Sigmoid colon (tissue), 7 donors: Measurements from ENCODE around the gene PADI6. TPM values are rescaled to one million over a fixed set of nuclear protein-coding genes. Genes with fewer than 3 reads are reported as not detected.

Experiments used
- DNase-seq: peaks from one replicate; pipeline ENCODE4 v3.0.0-alpha.2; 2019
- H3K27ac ChIP-seq, 4 donors: fragments of 200-600 bp; sonication (generic); one replicate each; pipeline ENCODE4 v1.5.1; 2016 to 2019; ENCODE audit warnings: mild to moderate bottlenecking in 1 of 4
- H3K27me3 ChIP-seq, 3 donors: fragments of 200-600 bp; sonication (generic); one replicate each; pipeline ENCODE4 v1.5.1; 2019; ENCODE audit warnings: mild to moderate bottlenecking in 1 of 3
- H3K36me3 ChIP-seq, 4 donors: fragments of 200-600 bp; sonication (generic); one replicate each; pipeline ENCODE4 v1.5.1; 2016 to 2019
- H3K4me1 ChIP-seq, 4 donors: fragments of 200-600 bp; sonication (generic); one replicate each; pipeline ENCODE4 v1.5.1; 2017 to 2019
- H3K4me3 ChIP-seq, 4 donors: fragments of 200-600 bp; sonication (generic); one replicate each; pipeline ENCODE4 v1.5.1; 2017 to 2019; ENCODE audit warnings: mild to moderate bottlenecking in 2 of 4, moderate library complexity in 1 of 4
- H3K9me3 ChIP-seq, 4 donors: fragments of 200-600 bp in 3 of 4; sonication (generic) in 3 of 4; one replicate each; pipeline versions ENCODE4 v1.5.1 to v1.6.1; 2013 to 2019
- EP300 ChIP-seq, 4 donors: sonication (generic); formaldehyde crosslinking; IDR thresholded peaks; one replicate each; pipeline ENCODE4 v1.6.1; 2017; ENCODE audit warnings: antibody characterized with exemption in 4 of 4
- POLR2A ChIP-seq, 2 donors: fragments of 450-650 bp; IDR thresholded peaks; one replicate each; pipeline ENCODE4 v1.6.1; 2016; ENCODE audit warnings: antibody characterized with exemption in 2 of 2, mild to moderate bottlenecking in 2 of 2, moderate library complexity in 2 of 2
- POLR2AphosphoS5 ChIP-seq, 4 donors: sonication (generic); formaldehyde crosslinking; IDR thresholded peaks; one replicate each; pipeline ENCODE4 v1.6.1; 2017; ENCODE audit warnings: antibody characterized with exemption in 4 of 4
- WGBS, 2 donors: extraction: QIAGEN DNeasy Blood & Tissue Kit; methylation state at CpG; one replicate each; pipeline ENCODE4 v1.1.7; 2013; 5-methylcytosine and 5-hydroxymethylcytosine counted together
- intact Hi-C: fragments of 100-400 bp; cut with DNase I; formaldehyde crosslinking; loops from one replicate; pipeline ENCODE4 v1.15.1; 2023
- polyA plus RNA-seq, 3 donors: library from polyadenylated mRNA; stranded (reverse); fragments of 200-250 nt; gene quantifications; one replicate each; pipeline ENCODE4 v1.2.3, GENCODE V29; 2013
- total RNA-seq, 4 donors: library from RNA; depleted of rRNA; stranded (reverse); fragments of >200 nt; gene quantifications; one replicate each; pipeline ENCODE4 v1.1.0, GENCODE V29; 2016
- TF ChIP-seq, protein P1 (sequence below), 4 experiments: fragments of 450-650 bp in 3 of 4; fragments of 200-600 bp in 1 of 4; IDR thresholded peaks; one replicate each; pipeline ENCODE4 v1.5.1; 2016 to 2019; ENCODE audit warnings: antibody characterized with exemption in 4 of 4, mild to moderate bottlenecking in 3 of 4, moderate library complexity in 2 of 4
- donor health status: healthy with polysubstance abuse.
- donor health status: Bipolar disorder and iron deficiency.
- donor health status: healthy.

PADI6 gene
- total and polyA plus RNA-seq, 7 donors = not detected

GRCh38 chr1:17441993-17442357 is 70.0 kb downstream of the PADI6 start:
- H3K4me3 ChIP-seq = no peak overlapping the region
- no peak for TF ChIP-seq EP300 (IDR thresholded peaks at IDR 0.05)
- TF ChIP-seq POLR2AphosphoS5 (IDR thresholded peaks at IDR 0.05) = no peak
- TF ChIP-seq, protein P1, sequence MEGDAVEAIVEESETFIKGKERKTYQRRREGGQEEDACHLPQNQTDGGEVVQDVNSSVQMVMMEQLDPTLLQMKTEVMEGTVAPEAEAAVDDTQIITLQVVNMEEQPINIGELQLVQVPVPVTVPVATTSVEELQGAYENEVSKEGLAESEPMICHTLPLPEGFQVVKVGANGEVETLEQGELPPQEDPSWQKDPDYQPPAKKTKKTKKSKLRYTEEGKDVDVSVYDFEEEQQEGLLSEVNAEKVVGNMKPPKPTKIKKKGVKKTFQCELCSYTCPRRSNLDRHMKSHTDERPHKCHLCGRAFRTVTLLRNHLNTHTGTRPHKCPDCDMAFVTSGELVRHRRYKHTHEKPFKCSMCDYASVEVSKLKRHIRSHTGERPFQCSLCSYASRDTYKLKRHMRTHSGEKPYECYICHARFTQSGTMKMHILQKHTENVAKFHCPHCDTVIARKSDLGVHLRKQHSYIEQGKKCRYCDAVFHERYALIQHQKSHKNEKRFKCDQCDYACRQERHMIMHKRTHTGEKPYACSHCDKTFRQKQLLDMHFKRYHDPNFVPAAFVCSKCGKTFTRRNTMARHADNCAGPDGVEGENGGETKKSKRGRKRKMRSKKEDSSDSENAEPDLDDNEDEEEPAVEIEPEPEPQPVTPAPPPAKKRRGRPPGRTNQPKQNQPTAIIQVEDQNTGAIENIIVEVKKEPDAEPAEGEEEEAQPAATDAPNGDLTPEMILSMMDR (IDR thresholded peaks at IDR 0.05) = no peak
- no peak for TF ChIP-seq POLR2A (IDR thresholded peaks at IDR 0.05)
- H3K4me1 ChIP-seq = peaks cover 0 to 22% (median 14%) of the 10 kb centered on the region in 4 donors
- no peak for DNase-seq
- intact Hi-C loops = no loop called here
- H3K27ac ChIP-seq = no peak overlapping the region
- no peaks in the 10 kb centered on the region for H3K36me3 ChIP-seq
- no peaks in the 10 kb centered on the region for H3K9me3 ChIP-seq
- WGBS, 2 donors = 78 to 91% methylated on average over 4 of the region's 4 CpGs
- no peaks in the 10 kb centered on the region for H3K27me3 ChIP-seq

DNA sequence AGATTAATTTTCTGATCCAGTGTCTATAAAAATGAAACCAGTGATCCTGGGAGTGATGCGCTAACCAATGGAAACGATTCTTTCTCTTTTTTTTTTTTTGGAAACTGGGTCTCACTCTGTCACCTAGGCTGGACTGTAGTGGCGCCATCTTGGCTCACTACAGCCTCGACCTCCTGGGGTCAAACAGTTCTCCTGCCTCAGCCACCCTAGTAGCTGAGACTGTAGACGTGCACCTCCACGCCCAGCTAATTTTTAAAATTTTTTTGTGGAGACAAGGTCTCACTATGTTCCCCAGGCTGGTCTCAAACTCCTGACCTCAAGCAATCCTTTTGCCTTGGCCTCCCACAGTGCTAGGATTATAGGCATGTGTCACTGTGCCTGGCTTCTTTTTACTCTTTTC is 70.8 kb downstream of the PADI6 start:
- 86 to 91% methylated on average over 6 of the region's 6 CpGs for WGBS, 2 donors
- H3K4me3 ChIP-seq = no peak overlapping the region
- H3K36me3 ChIP-seq = no peaks in the 10 kb centered on the region
- DNase-seq = no peak
- H3K27ac ChIP-seq = no peak overlapping the region
- peaks cover 0 to 18% (median 10%) of the 10 kb centered on the region in 4 donors for H3K4me1 ChIP-seq
- intact Hi-C loops = no loop called here
- no peak for TF ChIP-seq EP300 (IDR thresholded peaks at IDR 0.05)
- TF ChIP-seq POLR2A (IDR thresholded peaks at IDR 0.05) = no peak
- no peak for TF ChIP-seq POLR2AphosphoS5 (IDR thresholded peaks at IDR 0.05)
- TF ChIP-seq, protein P1 (IDR thresholded peaks at IDR 0.05) = no peak
- no peaks in the 10 kb centered on the region for H3K27me3 ChIP-seq
- no peaks in the 10 kb centered on the region for H3K9me3 ChIP-seq

DNA sequence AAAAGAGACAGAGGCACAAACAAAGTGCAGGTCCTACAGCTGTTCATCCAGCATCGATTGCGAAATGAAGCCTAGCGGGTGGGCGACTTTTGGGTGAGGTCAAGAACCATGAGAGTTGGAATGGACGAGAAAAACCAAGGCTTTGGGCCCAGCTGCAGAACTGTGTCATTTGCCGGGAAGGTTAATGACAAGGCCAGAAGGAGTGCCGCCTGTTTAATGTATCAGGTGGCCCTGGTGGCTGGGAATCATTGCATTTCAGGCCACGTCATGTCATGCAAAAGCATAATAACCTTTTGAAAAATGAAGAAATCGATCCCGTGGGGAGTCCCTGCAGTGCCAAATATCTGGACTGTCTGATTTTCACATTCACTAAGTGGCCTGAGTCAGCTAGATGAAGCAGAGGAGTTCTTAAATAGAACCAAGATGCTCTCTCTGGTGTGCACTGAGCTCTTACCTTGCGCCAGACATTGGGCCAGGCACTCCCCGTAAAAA is 75.6 kb downstream of the PADI6 start:
- no peak for DNase-seq
- Histone ChIP-seq H3K4me3 (no peak overlapping the region), H3K27me3 (no peaks in the 10 kb centered on the region), H3K4me1 (no peaks in the 10 kb centered on the region), H3K27ac (no peak overlapping the region), H3K36me3 (no peaks in the 10 kb centered on the region), H3K9me3 (no peaks in the 10 kb centered on the region)
- WGBS, 2 donors = 89 to 92% methylated on average over 12 of the region's 12 CpGs
- intact Hi-C loops = no loop called here
- TF ChIP-seq POLR2A (IDR thresholded peaks at IDR 0.05) (no peak), EP300 (IDR thresholded peaks at IDR 0.05) (no peak), POLR2AphosphoS5 (IDR thresholded peaks at IDR 0.05) (no peak)
- TF ChIP-seq, protein P1 (IDR thresholded peaks at IDR 0.05) = no peak

Other genes with a start within 250 kb of the PADI6 start
- not detected for gene PADI1, start 167.1 kb upstream of the PADI6 start, total RNA-seq
- under 1 TPM; under 0.01 to 0.92 (median 0.63) TPM for gene PADI1, start 167.1 kb upstream of the PADI6 start, polyA plus RNA-seq
- gene PADI3, start 123.1 kb upstream of the PADI6 start, total RNA-seq = not detected
- under 1 TPM in 1 of 3 donors, not detected in 2; 0.51 TPM for gene PADI3, start 123.1 kb upstream of the PADI6 start, polyA plus RNA-seq
- gene PADI4, start 64.0 kb upstream of the PADI6 start, total RNA-seq = not detected
- under 1 TPM in 2 of 3 donors, not detected in 1; 0.44 to 0.60 TPM for gene PADI4, start 64.0 kb upstream of the PADI6 start, polyA plus RNA-seq
- 10 to 100 TPM; 12.8 to 21.9 (median 17.8) TPM for gene RCC2, start 67.5 kb downstream of the PADI6 start, total RNA-seq
- gene RCC2, start 67.5 kb downstream of the PADI6 start, polyA plus RNA-seq = 10 to 100 TPM; 16.8 to 62.9 (median 28.9) TPM
- gene ARHGEF10L, start 167.5 kb downstream of the PADI6 start, total RNA-seq = 10 to 100 TPM; 25.0 to 44.9 (median 32.1) TPM
- 10 to 100 TPM; 28.7 to 76.2 (median 33.0) TPM for gene ARHGEF10L, start 167.5 kb downstream of the PADI6 start, polyA plus RNA-seq